Fibroblast of upper back skin (primary cell): ENCODE data around the gene CDC14B.
"Not testable (repeated sequence)": the region's sequence is repeated elsewhere in the genome, so short reads cannot be mapped to it uniquely, and the experiment has no call there.

Experiments used
- DNase-seq: peaks from one replicate; pipeline ENCODE4 v3.0.0-alpha.2; 2013

Gene CDC14B

DNA sequence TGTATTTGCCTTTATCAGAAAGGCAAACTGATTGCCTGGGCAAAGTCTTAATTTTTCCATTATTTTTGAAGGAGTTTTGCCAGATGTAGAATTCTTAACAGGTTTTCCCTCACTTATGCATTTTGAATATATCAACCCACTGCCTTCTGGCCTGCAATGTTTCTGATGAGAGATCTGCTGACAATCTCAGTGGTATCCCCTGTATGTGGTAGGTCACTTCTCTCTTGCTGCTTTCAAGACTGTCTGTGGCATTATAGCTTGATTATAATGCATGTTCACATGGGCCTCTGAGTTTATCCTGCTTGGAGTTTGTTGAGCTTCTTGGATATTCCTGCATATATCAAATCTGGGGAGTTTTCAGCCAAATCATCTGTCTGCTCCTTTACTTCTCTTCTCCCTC lies 87.5 kb downstream of the CDC14B start:
- no peak for DNase-seq

GRCh38 chr9:96524764-96525163 lies 94.9 kb downstream of the CDC14B start:
- no peak for DNase-seq

DNA sequence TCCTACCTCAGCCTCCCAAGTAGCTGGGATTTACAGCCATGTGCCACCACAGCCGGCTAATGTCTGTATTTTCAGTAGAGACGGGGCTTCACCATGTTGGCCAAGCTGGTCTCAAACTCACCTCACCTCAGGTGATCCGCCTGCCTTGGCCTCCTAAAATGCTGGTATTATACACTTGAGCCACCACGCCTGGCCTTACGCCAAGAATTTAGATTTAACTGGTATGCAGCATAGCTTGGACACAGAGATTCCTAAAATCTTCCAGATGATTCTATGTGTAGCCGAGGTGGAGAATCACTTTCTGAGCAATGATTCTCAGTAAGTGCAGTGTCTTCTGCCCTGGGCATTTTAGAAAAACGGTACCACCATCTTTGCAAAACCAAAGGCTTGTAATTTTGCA lies 95.6 kb downstream of the CDC14B start:
- DNase-seq: peak; percentile 26

- no peak for DNase-seq
These were observed 96.3 kb downstream of the CDC14B start for GRCh38 chr9:96523374-96523773.

- DNase-seq: no peak
These were observed 97.3 kb downstream of the CDC14B start for GRCh38 chr9:96522366-96522765.

- DNase-seq: no peak
These were observed 99.9 kb downstream of the CDC14B start for GRCh38 chr9:96519787-96520186.

GRCh38 chr9:96519095-96519494 lies 100.5 kb downstream of the CDC14B start:
- DNase-seq: no peak

GRCh38 chr9:96515621-96516470 lies 103.8 kb downstream of the CDC14B start:
- DNase-seq: peak; percentile 53

- DNase-seq: no peak
These were observed 104.9 kb downstream of the CDC14B start for GRCh38 chr9:96514800-96515158.

DNA sequence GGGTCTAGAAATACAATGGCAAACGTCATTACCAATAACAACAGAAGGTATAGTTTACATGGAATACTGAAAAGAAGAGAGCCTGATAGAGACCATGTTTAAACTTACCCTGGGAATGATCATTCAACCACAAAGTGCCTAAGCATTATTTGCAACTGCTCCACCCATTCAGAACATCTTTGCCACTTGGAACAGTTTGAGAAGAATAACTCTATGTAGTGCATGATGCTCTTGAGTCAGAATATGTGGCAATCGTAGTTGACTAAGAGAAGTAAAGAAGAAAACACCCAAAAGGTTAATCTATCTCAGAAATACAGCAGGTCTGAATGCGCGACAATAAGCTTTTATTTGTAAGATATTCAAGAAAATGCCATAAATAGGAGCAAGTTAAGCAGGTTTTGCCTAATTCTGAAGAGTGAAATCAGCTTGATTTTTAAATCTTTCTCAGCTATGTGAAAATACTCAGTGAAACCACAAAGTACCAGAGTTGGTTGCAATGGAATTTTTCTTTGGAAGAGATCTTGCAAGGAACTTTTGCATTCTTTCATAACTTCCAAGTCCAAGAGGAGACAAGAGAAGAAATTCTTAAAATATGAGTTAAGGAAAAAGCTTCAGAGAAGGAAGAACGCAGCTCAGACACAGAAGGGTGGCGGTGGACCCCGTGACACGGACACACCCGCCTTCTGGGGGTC lies 105.4 kb downstream of the CDC14B start:
- peak; percentile 84 for DNase-seq

DNA sequence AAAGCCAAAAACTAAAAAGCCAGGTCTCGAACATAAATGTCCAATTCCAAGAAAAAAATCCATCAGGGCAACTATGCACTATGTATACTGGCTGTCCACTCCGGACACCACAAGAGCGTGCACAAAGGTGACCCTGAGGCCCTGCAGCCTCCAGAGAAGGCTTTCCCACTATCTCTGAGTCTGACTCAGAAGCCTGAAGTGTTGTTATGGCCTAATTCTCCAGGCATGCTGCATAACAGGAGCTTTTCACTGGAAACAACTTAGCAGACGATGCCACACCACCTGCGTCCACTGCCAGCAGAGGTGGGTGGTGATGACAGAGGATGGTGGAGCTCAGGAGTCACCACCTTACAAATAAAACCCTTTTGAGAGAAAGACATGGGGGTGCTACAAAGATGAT lies 106.0 kb downstream of the CDC14B start:
- no peak for DNase-seq

DNA sequence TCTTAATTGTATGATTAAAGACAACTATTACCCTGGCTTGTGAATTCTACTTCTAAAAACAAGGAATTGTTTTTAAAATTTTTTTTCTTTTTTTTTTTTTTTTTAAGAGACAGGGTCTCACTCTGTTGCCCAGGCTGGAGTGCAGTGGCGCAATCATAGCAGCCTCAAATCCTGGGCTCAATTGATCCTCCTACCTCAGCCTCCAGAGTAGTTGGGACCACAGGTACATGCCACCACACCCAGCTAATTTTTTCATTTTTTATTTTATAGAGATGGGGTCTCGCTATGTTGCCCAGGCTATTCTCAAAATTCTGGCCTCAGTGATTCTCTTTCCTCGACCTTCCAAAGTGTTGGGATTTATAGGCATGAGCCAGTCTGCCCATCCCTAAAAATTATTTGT lies 107.4 kb downstream of the CDC14B start:
- DNase-seq: no peak

GRCh38 chr9:96510258-96510657 lies 109.4 kb downstream of the CDC14B start:
- no peak for DNase-seq

DNA sequence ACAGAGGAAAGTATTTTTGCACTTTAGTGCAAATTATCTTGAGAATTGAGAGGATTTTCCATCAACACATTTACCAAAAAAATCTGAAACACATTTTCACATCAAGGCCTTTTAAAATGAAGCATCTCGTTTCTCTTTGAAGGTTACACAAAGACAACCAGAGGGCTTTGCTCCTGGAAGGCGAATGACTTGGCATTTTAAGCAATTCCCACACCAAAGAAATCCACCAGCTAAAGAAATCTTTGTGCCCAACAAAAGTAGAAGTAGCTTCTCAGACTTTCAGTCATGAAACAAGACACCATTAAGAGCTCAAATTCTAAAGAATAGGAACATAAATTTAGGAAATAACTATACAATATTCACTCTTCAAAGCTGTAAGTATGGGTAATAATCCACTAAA lies 109.8 kb downstream of the CDC14B start:
- DNase-seq: no peak

- no peak for DNase-seq
These were observed 110.6 kb downstream of the CDC14B start for GRCh38 chr9:96509026-96509425.

DNA sequence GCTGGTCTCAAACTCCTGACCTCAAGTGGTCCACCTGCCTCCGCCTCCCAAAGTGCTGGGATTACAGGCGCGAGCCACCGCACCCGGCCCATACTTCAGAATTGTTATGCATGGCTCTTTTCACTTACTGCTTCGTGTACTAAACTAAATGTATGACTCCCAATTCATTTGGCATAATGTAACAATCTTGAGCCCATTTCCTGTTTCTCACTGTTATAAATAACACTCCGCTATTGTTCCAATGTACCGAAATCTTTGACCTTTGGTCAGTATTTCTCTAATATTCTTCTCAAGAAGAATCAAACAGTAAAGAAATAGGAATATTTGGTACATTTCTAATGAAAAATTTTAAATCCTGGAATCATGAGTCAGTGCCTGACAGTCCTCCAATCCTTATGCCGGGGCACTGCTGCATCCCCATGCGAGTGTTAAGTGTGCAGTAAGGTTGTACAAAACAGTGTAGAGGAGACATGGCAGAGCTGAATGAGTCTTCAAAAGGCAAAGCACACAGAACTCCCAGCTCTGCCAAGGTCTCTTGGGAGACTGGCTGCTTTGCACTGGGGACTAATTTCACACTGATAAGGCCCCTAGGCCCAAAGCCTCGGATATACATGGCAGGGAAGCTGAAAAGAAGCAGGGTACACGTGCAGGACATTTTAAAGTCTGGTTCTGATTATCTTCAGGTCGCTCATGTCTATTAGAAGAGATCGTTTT lies 111.3 kb downstream of the CDC14B start:
- no peak for DNase-seq

GRCh38 chr9:96505316-96505991 lies 114.2 kb downstream of the CDC14B start:
- no peak for DNase-seq

DNA sequence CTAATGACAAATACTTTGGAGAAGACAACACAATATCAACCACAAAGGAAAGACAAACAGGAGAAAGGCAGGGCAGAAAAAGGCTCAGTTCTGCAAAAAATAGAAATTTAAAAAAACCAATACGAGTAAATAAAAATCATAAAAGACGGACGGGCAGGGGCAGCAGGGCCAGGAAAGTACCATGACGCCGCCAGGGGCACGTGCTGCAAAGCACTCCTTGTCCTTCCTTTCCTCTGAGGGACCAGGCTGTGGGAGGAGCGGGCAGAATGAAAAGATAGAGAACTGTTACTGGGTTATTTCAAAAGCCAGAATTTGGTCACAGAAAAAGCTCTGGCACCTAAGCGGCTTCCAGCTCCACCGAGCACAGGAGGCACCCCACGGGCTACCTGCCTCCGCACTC lies 115.7 kb downstream of the CDC14B start:
- DNase-seq: no peak

- DNase-seq: not testable (repeated sequence)
These were observed 116.3 kb downstream of the CDC14B start for GRCh38 chr9:96503374-96503748.

GRCh38 chr9:96502539-96503373 lies 116.9 kb downstream of the CDC14B start:
- DNase-seq: no peak

DNA sequence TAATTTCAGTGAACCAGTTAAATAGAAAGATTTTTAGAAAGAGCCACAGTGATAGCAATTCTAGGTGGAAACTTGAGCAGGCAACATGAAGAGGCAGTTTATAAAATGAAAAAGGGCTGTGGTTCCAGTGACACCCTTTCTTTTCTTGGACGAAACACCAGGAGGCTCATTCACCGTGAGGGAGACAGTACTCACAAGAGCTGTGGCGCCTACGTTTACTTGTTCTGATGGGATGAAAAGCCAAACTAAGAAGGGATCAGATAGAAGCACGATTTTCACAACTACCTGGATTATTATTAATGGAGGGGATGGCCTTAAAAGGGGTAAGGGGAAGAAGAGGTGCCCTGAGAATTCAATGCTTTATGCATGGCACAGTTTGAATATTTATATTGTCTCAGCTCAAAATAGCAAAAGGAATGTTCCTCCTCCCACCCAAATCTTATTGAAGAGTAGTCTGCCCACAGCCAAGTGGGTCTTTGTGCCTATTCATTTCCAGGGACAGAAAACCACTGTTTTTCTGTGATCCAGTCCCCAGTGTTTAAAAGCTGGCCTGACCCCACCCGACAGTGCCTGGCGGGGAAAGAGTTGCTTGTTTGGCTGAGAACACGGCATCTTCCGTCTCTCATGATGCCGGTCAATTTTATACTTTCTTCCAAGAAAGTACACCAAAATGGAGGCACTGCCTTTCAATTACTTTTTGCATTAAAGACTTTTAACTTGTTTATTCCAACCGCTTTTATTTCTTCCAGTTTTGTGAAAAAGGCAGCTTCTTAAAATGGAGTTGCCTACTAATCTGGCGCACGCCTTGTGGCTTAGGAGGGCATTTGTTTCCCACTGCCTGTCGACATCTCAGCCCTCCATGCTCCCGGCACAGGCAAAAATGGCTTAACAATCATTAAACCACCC lies 117.8 kb downstream of the CDC14B start:
- no peak for DNase-seq
